Measurements from ENCODE around the gene KRT14. TPM values are rescaled to one million over a fixed set of nuclear protein-coding genes. Genes with fewer than 3 reads are reported as not detected.
"Not testable (repeated sequence)": the region's sequence is repeated elsewhere in the genome, so short reads cannot be mapped to it uniquely, and the experiment has no call there.

KRT14 gene
- total RNA-seq, 1 donor from 2014 or later = 738 TPM

- not testable (repeated sequence) for DNase-seq
Observed at GRCh38 chr17:41576740-41577139, 10.0 kb downstream of the KRT14 start.

GRCh38 chr17:41575336-41575735, 11.4 kb downstream of the KRT14 start:
- DNase-seq = no peak

GRCh38 chr17:41571561-41572434, 14.9 kb downstream of the KRT14 start, which contains the start of gene KRT9:
Gene KRT9, minus strand, starts transcription at chr17:41572059. Its CDS starts 67 bp downstream, at chr17:41571992.
- no peak for DNase-seq

- DNase-seq = no peak
Observed at GRCh38 chr17:41567317-41567716, 19.4 kb downstream of the KRT14 start.

- no peak for DNase-seq
Observed at GRCh38 chr17:41565338-41565737, 21.4 kb downstream of the KRT14 start.

- no peak for DNase-seq
Observed at GRCh38 chr17:41563607-41564170, 23.0 kb downstream of the KRT14 start.

GRCh38 chr17:41561554-41561953, 25.1 kb downstream of the KRT14 start:
- no peak for DNase-seq

- no peak for DNase-seq
Observed at GRCh38 chr17:41559548-41559947, 27.1 kb downstream of the KRT14 start.

- no peak for DNase-seq
Observed at GRCh38 chr17:41556931-41557330, 29.8 kb downstream of the KRT14 start.

- DNase-seq = no peak
Observed at GRCh38 chr17:41556306-41556705, 30.4 kb downstream of the KRT14 start.

GRCh38 chr17:41555105-41555887, 31.4 kb downstream of the KRT14 start:
- DNase-seq = no peak

- no peak for DNase-seq
Observed at GRCh38 chr17:41553987-41554680, 32.6 kb downstream of the KRT14 start.

- DNase-seq = no peak
Observed at GRCh38 chr17:41553176-41553575, 33.5 kb downstream of the KRT14 start.

- DNase-seq = no peak
Observed at GRCh38 chr17:41552455-41552854, 34.2 kb downstream of the KRT14 start.

- DNase-seq = no peak
Observed at GRCh38 chr17:41551365-41551764, 35.3 kb downstream of the KRT14 start.

GRCh38 chr17:41549596-41550039, 37.1 kb downstream of the KRT14 start:
- DNase-seq = no peak

GRCh38 chr17:41548844-41549595, 37.7 kb downstream of the KRT14 start:
- DNase-seq = peak; percentile 94

GRCh38 chr17:41547921-41548843, 38.5 kb downstream of the KRT14 start:
- no peak for DNase-seq

- DNase-seq = peak; percentile 34
Observed at GRCh38 chr17:41547378-41547841, 39.3 kb downstream of the KRT14 start.

- DNase-seq = no peak
Observed at GRCh38 chr17:41546819-41547218, 39.9 kb downstream of the KRT14 start.

Data from tongue (tissue), 2 donors.